Naive thymus-derived CD8-positive, alpha-beta T cell (primary cell): ENCODE results near the gene CIAO3. TPM values are rescaled to one million over a fixed set of nuclear protein-coding genes. Genes with fewer than 3 reads are reported as not detected.
"Not testable (repeated sequence)": the region's sequence is repeated elsewhere in the genome, so short reads cannot be mapped to it uniquely, and the experiment has no call there.

ENCODE experiments used
- ATAC-seq, 2 donors: fragments of 150-1000 bp; cut with Tn5 transposase in 1 of 2; sonication (Bioruptor Pico), chemical (Tn5 transposase) in 1 of 2; 1 replicate in 1 of 2; 2 replicates in 1 of 2; pipeline ENCODE4 v1.10.0; 2021; ENCODE audit warnings: mild to moderate bottlenecking in 2 of 2, moderate library complexity in 2 of 2
- POLR2A ChIA-PET: fragments of 350-600 bp; sonication (Branson Sonifier 250); formaldehyde crosslinking; loops from one replicate; lab custom pipeline; 2021; ENCODE audit warnings: antibody characterized with exemption; lab: Charles Lee
- DNase-seq, 10 donors: peaks; one replicate each; pipeline versions ENCODE4 v3.0.0 to v3.0.0-alpha.2; 2020 to 2022
- H3K27ac Mint-ChIP-seq, 10 donors: one replicate each; pipeline ENCODE4 v1.8.0; 2020 to 2022; ENCODE audit warnings: mild to moderate bottlenecking in 10 of 10, mixed read lengths in 10 of 10, moderate library complexity in 4 of 10, inconsistent platforms in 1 of 10
- H3K27me3 Mint-ChIP-seq, 5 donors: one replicate each; pipeline ENCODE4 v1.8.0; 2021 to 2022; ENCODE audit warnings: mixed read lengths in 5 of 5
- H3K36me3 Mint-ChIP-seq, 3 donors: one replicate each; pipeline ENCODE4 v1.8.0; 2020 to 2022; ENCODE audit warnings: mixed read lengths in 3 of 3, mild to moderate bottlenecking in 2 of 3, inconsistent platforms in 1 of 3
- H3K4me1 Mint-ChIP-seq, 4 donors: one replicate each; pipeline ENCODE4 v1.8.0; 2021 to 2022; ENCODE audit warnings: mixed read lengths in 4 of 4
- H3K4me3 Mint-ChIP-seq, 10 donors: one replicate each; pipeline ENCODE4 v1.8.0; 2020 to 2022; ENCODE audit warnings: mild to moderate bottlenecking in 10 of 10, mixed read lengths in 10 of 10, moderate library complexity in 6 of 10, inconsistent platforms in 1 of 10
- H3K9me3 Mint-ChIP-seq, 9 donors: one replicate each; pipeline ENCODE4 v1.8.0; 2020 to 2022; ENCODE audit warnings: mixed read lengths in 9 of 9, mild to moderate bottlenecking in 3 of 9, inconsistent platforms in 1 of 9, moderate library complexity in 1 of 9
- polyA plus RNA-seq, 3 donors: library from polyadenylated mRNA; unstranded; fragments of 300-500 nt; fragmentation: Illumina TruSeq; gene quantifications; one replicate each; pipeline ENCODE4 v1.2.3, GENCODE V29; 2021
- total RNA-seq, 8 experiments: library from RNA in 2 of 8; stranded (reverse) in 2 of 8; gene quantifications; one replicate each; pipeline ENCODE4 v1.2.3 and lab custom pipeline; 2021 to 2026

The CIAO3 gene
- total and polyA plus RNA-seq, 5 experiments from 2014 or later, result 13.7 to 56.4 (median 25.7) TPM

- Mint-ChIP-seq H3K27ac (no peak overlapping the region), H3K27me3 (peaks cover 4 to 13% (median 7%) of the 10 kb centered on the region in 5 donors), H3K9me3 (no peaks in the 10 kb centered on the region), H3K4me1 (peaks cover 7 to 38% (median 11%) of the 10 kb centered on the region in 4 donors), H3K36me3 (no peaks in the 10 kb centered on the region), H3K4me3 (peak overlapping the region in 8 of 10 donors; percentile 6 to 69 (median 38))
- ATAC-seq (no peak), DNase-seq (no peak)
- POLR2A ChIA-PET, result interaction anchor here (0.7 to 1.7 kb wide), 6 partner anchors 9 to 89 kb away, joined by 3 to 5 read pairs (median 4); partner anchors contain the start of genes CCDC78, CHTF18, HAGHL and RPUSD1
Measured at GRCh38 chr16:698911-699671, 41.7 kb downstream of the CIAO3 start.

- POLR2A ChIA-PET, result interaction anchor here (0.5 to 5.2 kb wide), 27 partner anchors 8 to 1460 kb away, joined by 3 to 56 read pairs (median 5); partner anchors contain the start of genes ANTKMT, CCDC78, CHTF18 and CIAO3
- Mint-ChIP-seq H3K9me3 (no peaks in the 10 kb centered on the region), H3K27me3 (peaks cover 0 to 2% (median 0%) of the 10 kb centered on the region in 5 donors), H3K36me3 (no peaks in the 10 kb centered on the region), H3K27ac (peak overlapping the region in 7 of 10 donors; percentile 42 to 85 (median 77)), H3K4me1 (peaks cover 9 to 46% (median 22%) of the 10 kb centered on the region in 4 donors), H3K4me3 (peak overlapping the region; percentile 77 to 86 (median 82))
- DNase-seq (peak; percentile 43 to 83 (median 63)), ATAC-seq (peak; percentile 67 to 71)
Measured at GRCh38 chr16:695355-696089, 45.3 kb downstream of the CIAO3 start.

- no peaks in the 10 kb centered on the region for H3K9me3 Mint-ChIP-seq
- peak; percentile 3 to 7 for ATAC-seq
- peak overlapping the region in 8 of 10 donors; percentile 26 to 82 (median 43) for H3K4me3 Mint-ChIP-seq
- peaks cover 9 to 48% (median 27%) of the 10 kb centered on the region in 4 donors for H3K4me1 Mint-ChIP-seq
- H3K36me3 Mint-ChIP-seq, result no peaks in the 10 kb centered on the region
- DNase-seq, result no peak
- H3K27ac Mint-ChIP-seq, result peak overlapping the region in 1 of 10 donors; percentile 13
- peaks cover 0 to 2% (median 0%) of the 10 kb centered on the region in 5 donors for H3K27me3 Mint-ChIP-seq
- POLR2A ChIA-PET, result interaction anchor here (0.5 to 5.2 kb wide), 22 partner anchors 9 to 1460 kb away, joined by 3 to 56 read pairs (median 6); partner anchors contain the start of genes ANTKMT, CCDC78, CHTF18 and CIAO3
Measured at GRCh38 chr16:694863-695354, 45.9 kb downstream of the CIAO3 start.

GRCh38 chr16:694187-694862, 46.5 kb downstream of the CIAO3 start:
- Mint-ChIP-seq H3K27ac (peak overlapping the region in 3 of 10 donors; percentile 29 to 78 (median 49)), H3K4me1 (peaks cover 9 to 49% (median 28%) of the 10 kb centered on the region in 4 donors), H3K4me3 (peak overlapping the region; percentile 72 to 87 (median 80)), H3K27me3 (peaks cover 0 to 2% (median 0%) of the 10 kb centered on the region in 5 donors), H3K36me3 (no peaks in the 10 kb centered on the region), H3K9me3 (no peaks in the 10 kb centered on the region)
- POLR2A ChIA-PET, result interaction anchor here (1.1 to 5.2 kb wide), 12 partner anchors 9 to 94 kb away, joined by 3 to 56 read pairs (median 14); partner anchors contain the start of genes ANTKMT, CCDC78, CHTF18 and HAGHL
- peak; percentile 22 to 25 for ATAC-seq
- no peak for DNase-seq

DNA sequence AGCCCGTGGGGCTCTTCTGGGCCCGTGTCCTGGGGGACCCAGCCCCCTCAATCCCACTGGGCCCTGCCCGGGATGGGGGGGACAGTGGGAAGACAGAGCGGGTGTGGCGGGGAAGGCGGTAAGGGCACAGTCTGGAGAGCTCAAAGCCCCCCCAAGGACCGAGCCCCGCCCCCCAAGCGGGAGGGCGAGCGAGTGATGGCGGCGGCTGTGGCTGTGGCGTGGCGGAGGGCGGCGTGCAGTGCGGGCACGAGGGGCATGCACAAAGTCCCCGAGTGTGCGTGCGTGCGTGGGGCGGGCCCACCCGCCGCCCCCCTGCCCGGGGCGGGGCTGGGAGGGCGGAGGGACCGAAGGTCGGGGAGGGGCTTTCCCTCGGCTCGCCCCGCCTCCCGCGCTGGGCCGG, 47.0 kb downstream of the CIAO3 start:
- H3K4me1 Mint-ChIP-seq, result peaks cover 9 to 49% (median 31%) of the 10 kb centered on the region in 4 donors
- DNase-seq (peak in 6 of 10 donors; percentile 56 to 69 (median 58)), ATAC-seq (peak in 1 of 2 donors; percentile 43)
- H3K27ac Mint-ChIP-seq, result peak overlapping the region in 2 of 10 donors; percentile 13 to 28
- no peaks in the 10 kb centered on the region for H3K36me3 Mint-ChIP-seq
- no peaks in the 10 kb centered on the region for H3K9me3 Mint-ChIP-seq
- H3K27me3 Mint-ChIP-seq, result peaks cover 0 to 2% (median 0%) of the 10 kb centered on the region in 5 donors
- POLR2A ChIA-PET, result interaction anchor here (0.9 to 5.2 kb wide), 8 partner anchors 9 to 57 kb away, joined by 3 to 56 read pairs (median 28); partner anchors contain the start of genes ANTKMT, CCDC78, HAGHL and JMJD8
- H3K4me3 Mint-ChIP-seq, result peak overlapping the region in 9 of 10 donors; percentile 4 to 82 (median 34)

GRCh38 chr16:693364-693763, 47.4 kb downstream of the CIAO3 start:
- ATAC-seq (peak in 1 of 2 donors; percentile 1), DNase-seq (no peak)
- H3K4me3 Mint-ChIP-seq, result peak overlapping the region in 9 of 10 donors; percentile 4 to 82 (median 44)
- peak overlapping the region in 3 of 10 donors; percentile 20 to 40 (median 28) for H3K27ac Mint-ChIP-seq
- H3K9me3 Mint-ChIP-seq, result no peaks in the 10 kb centered on the region
- peaks cover 9 to 53% (median 32%) of the 10 kb centered on the region in 4 donors for H3K4me1 Mint-ChIP-seq
- POLR2A ChIA-PET, result interaction anchor here (0.9 to 5.2 kb wide), 5 partner anchors 9 to 57 kb away, joined by 3 to 56 read pairs (median 49); partner anchors contain the start of genes ANTKMT, CCDC78, HAGHL and JMJD8
- H3K36me3 Mint-ChIP-seq, result no peaks in the 10 kb centered on the region
- peaks cover 0 to 2% (median 0%) of the 10 kb centered on the region in 5 donors for H3K27me3 Mint-ChIP-seq

GRCh38 chr16:692356-693108, 48.3 kb downstream of the CIAO3 start:
- peaks cover 9 to 59% (median 32%) of the 10 kb centered on the region in 4 donors for H3K4me1 Mint-ChIP-seq
- H3K4me3 Mint-ChIP-seq, result peak overlapping the region; percentile 2 to 82 (median 59)
- DNase-seq (no peak), ATAC-seq (no peak)
- peaks cover 0 to 2% (median 0%) of the 10 kb centered on the region in 5 donors for H3K27me3 Mint-ChIP-seq
- POLR2A ChIA-PET, result interaction anchor here (0.9 to 5.2 kb wide), 5 partner anchors 8 to 56 kb away, joined by 3 to 56 read pairs (median 49); partner anchors contain the start of genes ANTKMT, CCDC78, HAGHL and JMJD8
- H3K9me3 Mint-ChIP-seq, result no peaks in the 10 kb centered on the region
- peak overlapping the region in 5 of 10 donors; percentile 26 to 68 (median 53) for H3K27ac Mint-ChIP-seq
- no peaks in the 10 kb centered on the region for H3K36me3 Mint-ChIP-seq

DNA sequence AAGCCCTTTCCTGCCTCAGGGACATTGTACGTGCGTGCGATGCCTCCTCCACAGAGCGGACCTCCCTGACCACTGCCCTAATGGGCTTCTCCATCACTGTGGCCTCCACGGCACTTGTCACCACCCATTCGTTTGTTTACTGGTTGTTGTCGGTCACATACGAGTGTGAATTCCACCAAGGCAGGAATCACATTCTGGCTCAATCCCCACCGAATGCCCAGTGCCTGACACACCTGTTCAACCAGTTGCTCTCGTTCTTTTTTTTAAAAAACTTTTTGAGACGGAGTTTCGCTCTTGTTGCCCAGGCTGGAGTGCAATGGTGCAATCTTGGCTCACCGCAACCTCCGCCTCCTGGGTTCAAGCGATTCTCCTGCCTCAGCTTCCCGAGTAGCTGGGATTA, 49.6 kb downstream of the CIAO3 start:
- H3K27me3 Mint-ChIP-seq, POLR2A ChIA-PET: not testable (repeated sequence)

DNA sequence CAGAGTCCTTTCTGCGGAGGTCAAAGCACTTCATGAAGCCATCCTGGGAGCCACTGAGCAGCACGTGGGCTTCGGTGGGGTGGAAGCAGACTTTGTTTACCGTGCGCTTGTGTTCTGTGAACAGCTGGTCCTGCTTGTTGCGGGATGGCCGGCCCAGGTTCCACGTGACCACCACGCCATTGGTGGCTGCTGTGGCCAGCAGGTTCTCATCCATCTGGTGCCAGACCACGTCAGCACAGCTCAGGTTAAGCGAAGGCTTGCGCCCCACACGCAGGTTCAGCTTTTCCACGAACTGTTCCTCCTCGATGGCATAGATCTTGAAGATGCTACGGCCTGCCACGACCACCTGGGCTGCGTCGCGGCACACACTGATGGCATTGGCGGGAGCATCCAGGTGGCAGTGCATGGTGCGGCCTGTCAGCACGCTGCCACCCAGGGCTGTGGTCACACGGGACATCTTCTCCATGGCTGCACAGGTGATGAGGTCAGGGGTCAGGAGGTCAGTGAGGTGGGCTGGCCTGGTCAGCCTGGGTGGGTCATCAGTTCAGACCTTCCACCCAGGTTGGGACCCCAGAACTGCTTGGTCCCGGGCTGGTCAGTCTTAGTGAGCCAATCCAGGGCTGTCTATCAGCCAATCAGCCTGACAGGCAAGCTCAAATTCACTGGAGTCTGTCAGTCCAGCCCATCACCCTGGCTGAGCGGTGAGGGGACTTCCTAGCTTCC, 51.5 kb downstream of the CIAO3 start:
- peak overlapping the region; percentile 82 to 95 (median 91) for H3K4me3 Mint-ChIP-seq
- no peaks in the 10 kb centered on the region for H3K9me3 Mint-ChIP-seq
- no peak for DNase-seq
- peaks cover 0 to 3% (median 0%) of the 10 kb centered on the region in 3 donors for H3K36me3 Mint-ChIP-seq
- no peak for ATAC-seq
- POLR2A ChIA-PET, result interaction anchor here (0.6 to 2.3 kb wide), 18 partner anchors 9 to 1276 kb away, joined by 3 to 37 read pairs (median 4); partner anchors contain the start of genes ANTKMT, CCDC78, CIAO3 and HAGHL
- H3K27me3 Mint-ChIP-seq, result peaks cover 0 to 2% (median 0%) of the 10 kb centered on the region in 5 donors
- peak overlapping the region; percentile 71 to 95 (median 88) for H3K27ac Mint-ChIP-seq
- H3K4me1 Mint-ChIP-seq, result peaks cover 5 to 45% (median 28%) of the 10 kb centered on the region in 4 donors

More for the DNA sequence above, 49.6 kb downstream of the CIAO3 start:
- not testable (repeated sequence) for H3K9me3 Mint-ChIP-seq, H3K36me3 Mint-ChIP-seq, ATAC-seq, DNase-seq
- H3K4me3 Mint-ChIP-seq, result peak overlapping the region; percentile 18 to 95 (median 84)
- peak overlapping the region in 8 of 10 donors; percentile 21 to 89 (median 58) for H3K27ac Mint-ChIP-seq
- H3K4me1 Mint-ChIP-seq, result peaks cover 9 to 54% (median 31%) of the 10 kb centered on the region in 4 donors

- H3K4me3 Mint-ChIP-seq, result peak overlapping the region in 3 of 10 donors; percentile 36 to 54 (median 48)
- no peak for ATAC-seq
- no peaks in the 10 kb centered on the region for H3K9me3 Mint-ChIP-seq
- POLR2A ChIA-PET, result interaction anchor here (0.7 to 0.9 kb wide), 3 partner anchors 8 to 45 kb away, joined by 3 read pairs; no protein-coding TSS in a partner anchor
- no peak for DNase-seq
- peak overlapping the region in 2 of 10 donors; percentile 21 to 84 for H3K27ac Mint-ChIP-seq
- H3K4me1 Mint-ChIP-seq, result peaks cover 6 to 48% (median 32%) of the 10 kb centered on the region in 4 donors
- H3K27me3 Mint-ChIP-seq, result peaks cover 0 to 2% (median 0%) of the 10 kb centered on the region in 5 donors
- peaks cover 0 to 4% (median 2%) of the 10 kb centered on the region in 3 donors for H3K36me3 Mint-ChIP-seq
Measured at GRCh38 chr16:687499-687898, 53.3 kb downstream of the CIAO3 start.
